CD4-positive, alpha-beta T cell treated with Interleukin-4 for 4 hours (primary cell): ENCODE measurements around the gene ZSWIM6.

Experiments used
- DNase-seq: peaks from one replicate; pipeline ENCODE4 v3.0.0-alpha.2; 2020

The ZSWIM6 gene

DNA sequence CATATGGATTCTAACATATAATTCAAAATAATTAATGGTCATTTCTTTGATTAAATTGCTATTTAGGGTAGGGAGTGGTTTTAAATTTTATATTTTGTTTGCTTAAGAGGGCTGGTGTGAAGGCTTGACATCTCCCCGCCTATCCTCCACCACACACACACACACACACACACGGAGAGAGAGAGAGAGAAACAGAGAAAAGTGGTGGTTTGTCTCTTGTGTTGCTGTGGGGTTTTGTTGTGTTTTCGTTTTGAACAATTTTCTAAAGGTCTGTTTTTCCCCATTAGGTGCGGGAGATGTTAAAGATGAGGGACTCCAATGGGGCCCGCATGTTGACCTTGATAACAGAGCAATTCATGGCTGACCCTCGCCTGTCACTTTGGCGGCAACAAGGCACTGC lies 161.9 kb downstream of the ZSWIM6 start:
- DNase-seq: no peak

DNA sequence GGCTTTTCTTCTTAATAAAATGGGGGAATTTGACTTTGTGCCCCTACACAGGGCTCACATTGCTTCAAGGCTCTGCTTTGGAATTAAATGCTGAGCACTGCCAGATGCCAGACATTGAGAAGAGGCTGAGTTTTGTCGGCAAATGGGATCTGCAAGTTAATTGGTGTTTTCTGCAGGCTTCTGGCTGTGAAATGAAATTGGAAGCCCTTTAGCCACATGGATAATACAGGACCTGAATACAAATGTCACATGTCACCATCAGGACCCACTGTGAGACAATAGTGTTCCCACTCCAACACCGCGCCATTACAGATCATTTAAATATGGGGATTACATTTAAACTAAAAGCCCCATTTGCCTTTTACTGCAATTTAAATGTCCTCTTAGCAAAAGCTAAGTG lies 164.4 kb downstream of the ZSWIM6 start:
- DNase-seq: no peak

DNA sequence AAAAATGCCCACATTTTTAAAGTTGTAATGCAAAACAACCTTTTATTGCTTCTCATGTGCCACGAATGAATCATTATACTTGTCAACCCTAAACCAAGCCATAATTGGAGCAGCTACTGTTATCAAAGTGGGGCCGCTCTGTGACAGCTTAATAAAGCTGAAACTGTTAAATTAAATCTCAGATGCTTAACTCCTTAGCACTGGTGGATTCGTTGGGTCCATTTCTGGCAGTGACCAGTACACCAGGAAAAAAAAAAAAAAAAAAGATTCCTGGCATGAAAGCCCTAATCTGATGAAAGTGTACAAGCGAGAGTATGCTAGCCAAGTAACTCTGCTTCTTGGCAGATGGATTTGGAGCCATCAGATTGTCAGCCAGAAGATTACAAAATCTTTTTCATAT lies 164.8 kb downstream of the ZSWIM6 start:
- no peak for DNase-seq

- DNase-seq: no peak
These were observed 166.1 kb downstream of the ZSWIM6 start for GRCh38 chr5:61498121-61498520.

GRCh38 chr5:61501971-61502370 lies 169.9 kb downstream of the ZSWIM6 start:
- DNase-seq: no peak

- DNase-seq: no peak
These were observed 172.2 kb downstream of the ZSWIM6 start for GRCh38 chr5:61504143-61504770.

DNA sequence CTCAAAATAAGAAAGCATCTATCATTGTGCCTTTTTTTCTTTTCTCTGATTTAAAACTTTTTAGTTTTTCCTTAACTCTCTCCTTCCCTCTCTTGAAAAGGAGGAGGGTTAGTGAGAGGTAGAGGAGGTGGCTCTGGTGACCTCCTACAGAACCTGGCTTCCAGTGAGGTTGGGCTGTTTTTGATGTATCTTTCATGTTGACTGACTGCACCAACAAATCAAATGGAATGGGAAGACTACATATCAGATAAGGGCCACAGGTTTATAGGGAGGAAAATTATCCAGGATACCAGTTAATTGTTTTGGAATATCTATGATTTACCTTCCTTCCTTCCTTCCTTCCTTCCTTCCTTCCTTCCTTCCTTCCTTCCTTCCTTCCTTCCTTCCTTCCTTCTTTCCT lies 173.2 kb downstream of the ZSWIM6 start:
- no peak for DNase-seq

- DNase-seq: no peak
These were observed 175.2 kb downstream of the ZSWIM6 start for GRCh38 chr5:61507232-61507631.

GRCh38 chr5:61516946-61517345 lies 184.9 kb downstream of the ZSWIM6 start:
- no peak for DNase-seq

GRCh38 chr5:61519728-61520277 lies 187.7 kb downstream of the ZSWIM6 start:
- no peak for DNase-seq

DNA sequence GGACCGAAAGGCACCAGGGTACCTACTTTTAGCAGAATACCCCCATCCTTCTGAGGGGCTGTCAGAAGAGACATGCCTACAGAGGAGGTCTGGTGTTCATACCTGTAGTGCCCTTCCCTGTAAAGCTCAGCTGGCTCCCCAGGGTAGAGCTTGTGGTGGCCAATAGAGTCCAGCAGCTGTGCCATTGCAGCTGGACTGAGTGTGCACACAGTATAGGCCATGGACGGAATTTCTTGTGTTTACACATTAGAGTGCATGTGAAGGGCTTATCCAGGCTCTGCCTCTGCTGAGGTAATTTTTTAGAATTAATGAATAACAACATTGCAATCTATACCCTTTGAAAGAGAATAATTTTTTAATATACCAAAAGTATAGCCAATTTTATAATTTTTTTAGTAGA lies 191.0 kb downstream of the ZSWIM6 start:
- DNase-seq: no peak

GRCh38 chr5:61523997-61524396 lies 191.9 kb downstream of the ZSWIM6 start:
- DNase-seq: no peak

DNA sequence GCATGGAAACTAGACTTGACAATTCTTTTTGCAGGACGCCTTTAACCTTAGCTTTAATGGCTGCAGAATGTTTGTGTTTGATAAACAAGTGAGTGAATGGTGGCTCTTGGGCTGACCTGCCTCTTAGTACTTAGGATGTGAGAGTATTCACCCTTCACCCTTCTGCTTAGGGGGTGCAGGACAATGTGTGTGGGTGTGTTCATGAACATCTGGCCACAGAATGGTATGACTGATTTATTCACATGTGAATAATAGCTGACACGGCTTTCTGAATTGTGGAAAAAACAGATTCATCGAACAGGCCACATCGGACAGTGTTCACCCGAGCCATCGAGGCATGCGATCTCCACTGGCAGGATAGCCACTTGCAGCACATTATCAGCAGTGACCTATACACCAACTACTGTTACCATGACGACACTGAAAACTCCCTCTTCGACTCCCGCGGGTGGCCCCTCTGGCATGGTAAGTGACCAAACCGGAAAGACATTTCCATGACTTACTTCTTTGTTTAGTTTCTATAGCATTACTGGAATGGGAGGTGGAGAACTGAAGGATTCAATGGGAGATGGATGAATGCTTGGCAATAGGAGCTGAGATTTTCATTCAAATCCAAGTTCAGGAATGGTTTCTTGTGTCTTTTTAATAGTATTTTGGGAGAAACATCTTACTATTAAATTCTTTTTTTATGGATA lies 193.6 kb downstream of the ZSWIM6 start:
- no peak for DNase-seq

DNA sequence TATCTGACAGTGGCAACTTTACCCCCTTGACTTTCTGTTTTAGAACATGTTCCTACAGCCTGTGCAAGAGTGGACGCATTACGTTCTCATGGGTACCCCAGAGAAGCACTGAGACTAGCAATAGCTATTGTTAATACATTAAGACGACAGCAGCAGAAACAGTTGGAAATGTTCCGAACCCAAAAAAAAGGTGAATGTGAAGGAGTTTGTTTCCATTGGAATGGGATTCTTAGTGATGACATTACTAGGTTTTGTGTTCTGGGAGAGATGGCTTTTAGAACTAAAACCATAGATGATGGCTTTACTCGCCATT lies 194.1 kb downstream of the ZSWIM6 start:
- no peak for DNase-seq

DNA sequence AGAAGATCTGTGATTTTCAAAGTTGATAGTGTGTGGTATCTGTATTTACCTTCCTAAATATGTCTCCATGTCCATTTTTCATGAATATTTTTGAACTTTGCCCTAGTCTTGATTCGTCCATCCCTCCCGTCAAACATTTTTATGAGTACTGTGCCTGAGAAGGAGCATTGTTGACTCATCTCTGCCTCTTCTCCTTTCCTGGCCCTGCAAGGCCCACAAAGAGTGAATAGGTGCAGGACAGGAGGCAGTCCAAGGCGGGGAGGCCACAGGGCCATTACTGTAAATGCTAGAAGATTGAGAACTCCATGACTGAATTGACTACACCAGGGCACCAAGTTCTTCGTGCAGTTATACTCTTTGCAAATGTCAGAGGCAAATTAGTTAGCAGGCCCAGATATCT lies 200.9 kb downstream of the ZSWIM6 start:
- DNase-seq: no peak

- DNase-seq: peak; percentile 18
These were observed 202.6 kb downstream of the ZSWIM6 start for GRCh38 chr5:61534481-61535267.

DNA sequence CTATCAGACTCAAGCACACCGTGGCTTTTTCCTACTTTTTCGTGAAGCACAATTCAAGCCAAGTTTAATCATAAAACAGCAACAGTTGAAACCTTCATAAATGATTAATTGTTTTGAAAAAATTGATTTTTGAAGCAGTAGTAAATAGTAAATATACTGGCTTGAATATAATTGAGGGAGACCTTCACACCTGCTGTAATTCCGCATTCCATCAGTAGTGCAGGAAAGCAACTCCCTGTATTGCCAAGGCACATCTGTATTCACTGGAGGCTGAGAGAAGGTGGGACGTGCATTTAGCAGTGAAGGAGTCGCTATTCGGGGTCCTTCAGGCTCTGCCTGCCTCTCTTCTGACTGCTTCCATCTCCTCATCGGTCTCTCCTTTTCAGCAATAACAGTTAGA lies 203.8 kb downstream of the ZSWIM6 start:
- DNase-seq: no peak

DNA sequence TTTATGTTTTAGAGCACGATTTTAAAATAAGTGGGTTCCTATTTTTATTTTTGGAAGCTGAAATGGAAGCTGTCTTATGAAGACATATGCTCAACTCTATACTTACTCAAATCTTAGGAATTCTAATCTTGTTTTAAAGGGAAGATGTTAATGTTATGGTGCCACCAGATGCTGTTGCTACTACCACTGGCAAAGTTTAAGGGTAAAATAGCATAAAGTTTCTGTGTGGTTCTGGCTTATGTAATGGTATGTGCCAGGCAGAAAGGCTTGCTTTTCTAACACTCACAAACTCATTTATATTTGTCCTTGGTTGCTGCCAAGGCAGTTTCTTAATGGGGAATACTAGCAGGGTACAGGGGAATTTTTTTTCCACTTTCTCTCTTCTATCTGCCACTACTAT lies 204.9 kb downstream of the ZSWIM6 start:
- DNase-seq: no peak

- DNase-seq: no peak
These were observed 206.9 kb downstream of the ZSWIM6 start for GRCh38 chr5:61538722-61539501.

GRCh38 chr5:61549530-61549929 lies 217.5 kb downstream of the ZSWIM6 start:
- DNase-seq: no peak

GRCh38 chr5:61551637-61552313 lies 219.7 kb downstream of the ZSWIM6 start:
- no peak for DNase-seq

DNA sequence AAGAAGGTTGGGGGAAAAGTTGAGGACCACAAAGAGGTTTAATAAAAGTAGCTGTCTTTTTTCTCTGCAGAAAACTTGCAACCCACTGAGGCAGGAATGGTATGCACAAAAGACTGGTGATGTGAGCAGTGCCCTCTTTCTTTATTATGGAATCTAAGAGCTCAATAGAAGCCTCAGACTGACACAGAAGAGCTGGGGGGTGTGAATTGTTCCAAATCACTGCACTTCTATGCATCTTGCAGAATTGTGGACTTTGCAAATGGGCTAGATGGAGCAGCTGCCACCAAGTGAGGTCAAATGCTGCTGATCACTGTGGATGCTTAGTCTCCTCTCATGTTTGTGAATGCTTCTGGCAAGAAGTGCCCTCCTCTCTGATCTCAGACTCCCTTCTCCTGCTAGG lies 227.1 kb downstream of the ZSWIM6 start:
- no peak for DNase-seq

DNA sequence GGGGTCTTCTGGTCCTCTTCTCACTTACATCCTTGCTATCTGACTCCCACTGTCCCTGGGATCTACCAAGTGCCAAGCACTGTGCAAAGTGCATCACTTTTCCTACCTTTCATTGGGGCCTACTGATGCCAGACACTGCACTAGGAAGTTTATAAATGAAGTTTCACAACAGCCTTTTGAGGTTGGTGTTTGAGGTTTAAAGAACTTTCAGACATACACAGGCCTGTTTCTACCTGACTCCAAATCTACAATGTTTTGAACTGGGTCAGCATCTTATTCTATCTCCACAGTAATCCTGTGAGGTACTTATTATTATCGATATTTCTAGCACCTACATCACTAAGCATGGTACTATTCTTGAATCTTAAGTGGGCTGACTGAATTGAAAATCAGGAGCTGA lies 227.7 kb downstream of the ZSWIM6 start:
- no peak for DNase-seq
